Measurements from ENCODE around the gene NRARP.
A peak's percentile ranks its signal among the peaks of the same experiment; 100 is the strongest.

Gene NRARP

GRCh38 chr9:137310189-137311052 is 8.3 kb upstream of the NRARP start:
- no peak for DNase-seq (ENCODE audit: low read depth in 2 of 2)

- DNase-seq (ENCODE audit: low read depth in 2 of 2) = no peak
Observed at GRCh38 chr9:137309368-137310188, 7.5 kb upstream of the NRARP start.

DNA sequence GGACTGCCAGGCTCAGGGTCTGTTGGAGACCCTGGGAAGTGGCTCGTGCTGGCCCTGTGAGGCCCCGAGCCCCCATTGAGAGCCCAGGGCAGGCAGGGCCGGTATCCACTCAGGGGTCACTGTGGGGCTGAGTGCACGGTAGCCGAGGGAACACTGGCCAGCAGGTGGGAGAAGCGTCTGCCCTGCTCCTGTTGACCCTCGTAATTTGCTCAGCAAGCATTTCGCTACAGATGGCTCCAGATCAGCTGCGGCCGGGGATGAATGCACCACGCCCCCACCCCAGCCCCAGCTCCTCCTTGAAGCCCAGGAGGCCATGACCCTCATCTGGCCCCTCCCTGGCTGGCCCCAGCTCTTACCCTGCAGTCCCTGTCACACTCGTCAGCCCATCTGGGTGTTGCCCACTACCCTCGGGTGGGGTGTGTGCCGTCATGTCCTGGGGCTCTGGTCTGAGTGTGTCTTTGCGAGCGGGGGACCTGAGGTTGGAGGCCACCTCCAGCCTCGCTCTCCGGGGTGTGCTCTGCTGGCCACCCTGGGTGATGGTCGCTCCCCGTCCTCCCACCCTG is 6.1 kb upstream of the NRARP start:
- DNase-seq (ENCODE audit: low read depth in 2 of 2) = no peak

- DNase-seq (ENCODE audit: low read depth in 2 of 2) = no peak
Observed at GRCh38 chr9:137307255-137308056, 5.4 kb upstream of the NRARP start.

DNA sequence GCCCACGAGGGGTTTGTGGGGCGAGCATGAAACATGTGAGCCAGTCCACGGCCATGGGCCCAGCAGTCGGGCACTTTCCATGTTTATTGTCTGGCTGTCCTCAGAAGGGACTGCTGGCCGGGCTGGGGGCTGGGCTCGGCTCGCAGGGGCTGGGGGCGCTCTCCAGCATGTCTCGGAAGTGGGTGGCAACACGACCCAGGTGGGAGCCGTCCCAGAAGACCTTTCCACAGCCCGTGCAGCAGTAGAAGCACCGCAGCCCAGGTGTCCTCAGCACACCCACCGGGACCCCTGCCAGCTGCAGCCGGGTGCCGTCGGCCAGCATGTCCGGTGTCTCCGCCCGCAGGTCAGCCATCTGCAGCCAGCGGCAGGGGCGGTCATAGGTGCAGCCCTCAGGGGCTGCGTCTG is 4.8 kb upstream of the NRARP start:
- no peak for DNase-seq (ENCODE audit: low read depth in 2 of 2)

GRCh38 chr9:137306066-137306849 is 4.2 kb upstream of the NRARP start:
- no peak for DNase-seq (ENCODE audit: low read depth in 2 of 2)

DNA sequence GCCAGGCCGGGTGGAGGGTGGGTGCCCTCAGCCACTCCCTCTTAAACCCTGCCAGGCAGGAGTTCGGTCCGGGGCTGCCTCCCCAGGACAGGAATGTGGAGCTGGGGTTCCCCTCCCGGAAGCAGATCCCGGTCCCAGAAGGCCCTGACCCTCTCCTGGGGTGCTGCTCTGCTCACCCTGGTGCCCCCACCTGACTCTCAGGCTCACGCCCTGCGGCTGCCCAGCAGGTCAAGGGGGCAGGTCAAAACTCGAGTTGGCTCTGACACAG is 3.7 kb upstream of the NRARP start:
- DNase-seq (ENCODE audit: low read depth in 2 of 2) = no peak

- peak; percentile 65 to 67 for DNase-seq (ENCODE audit: low read depth in 2 of 2)
Observed at GRCh38 chr9:137305060-137305797, 3.2 kb upstream of the NRARP start.

DNA sequence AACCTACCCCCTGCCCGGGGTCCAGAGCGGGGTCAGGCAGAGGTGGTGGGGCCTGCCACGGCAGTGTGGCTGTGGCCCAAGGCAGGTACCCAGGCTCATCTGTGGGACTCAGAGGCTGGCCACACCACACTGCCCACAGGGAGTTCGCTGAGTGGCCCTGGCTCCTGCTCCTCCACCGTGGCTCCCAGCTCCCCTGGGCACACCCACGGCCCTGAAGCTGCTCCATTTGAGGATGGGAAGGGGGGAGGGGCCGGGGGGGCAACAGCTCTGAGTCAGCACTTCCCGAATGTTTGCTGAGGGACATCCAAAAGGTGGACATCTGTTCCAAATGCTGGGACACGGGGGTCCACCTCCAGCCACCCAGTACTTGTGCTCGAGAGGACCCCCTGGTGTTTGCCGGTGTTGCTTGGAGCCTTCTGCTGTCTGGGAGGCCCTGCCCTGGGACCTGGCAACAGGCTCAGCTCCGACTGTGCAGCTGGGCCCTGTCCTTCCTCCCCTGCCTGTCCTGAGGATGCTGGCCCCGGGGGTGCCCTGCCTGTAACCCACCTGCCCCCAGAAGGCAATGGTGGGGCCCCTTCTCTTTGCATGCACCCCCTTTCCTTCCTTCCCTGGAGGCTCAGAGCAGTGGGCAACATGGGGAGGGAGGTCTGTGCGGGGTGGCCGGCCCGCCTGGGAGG is 2.5 kb upstream of the NRARP start:
- no peak for DNase-seq (ENCODE audit: low read depth in 2 of 2)

DNA sequence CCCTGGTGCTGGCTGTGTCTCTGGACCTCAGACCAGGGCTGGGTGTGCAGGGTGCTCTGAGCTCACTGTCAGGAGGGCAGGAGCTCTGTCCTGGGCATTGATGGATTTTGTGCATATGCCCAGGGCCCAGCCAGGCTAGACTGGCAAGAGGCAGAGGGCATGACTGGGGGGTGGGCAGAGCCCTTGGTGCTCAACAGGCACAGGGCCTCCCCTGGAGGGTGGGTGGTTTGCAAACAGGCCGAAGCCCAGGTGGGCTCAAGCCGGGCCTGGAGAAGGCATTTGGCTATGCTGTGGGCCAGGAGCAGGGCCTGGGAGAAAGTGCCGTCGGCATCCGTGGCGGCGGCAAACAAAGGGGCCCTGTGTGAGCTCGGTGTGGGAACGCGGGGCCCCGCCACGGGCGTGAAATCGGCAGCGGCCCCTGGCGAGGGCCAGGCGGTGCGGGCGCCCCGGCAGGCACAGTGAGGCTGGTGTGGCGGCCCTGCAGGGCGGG is 1.9 kb upstream of the NRARP start:
- DNase-seq (ENCODE audit: low read depth in 2 of 2) = no peak

GRCh38 chr9:137303151-137303892 is 1.3 kb upstream of the NRARP start:
- no peak for DNase-seq (ENCODE audit: low read depth in 2 of 2)

DNA sequence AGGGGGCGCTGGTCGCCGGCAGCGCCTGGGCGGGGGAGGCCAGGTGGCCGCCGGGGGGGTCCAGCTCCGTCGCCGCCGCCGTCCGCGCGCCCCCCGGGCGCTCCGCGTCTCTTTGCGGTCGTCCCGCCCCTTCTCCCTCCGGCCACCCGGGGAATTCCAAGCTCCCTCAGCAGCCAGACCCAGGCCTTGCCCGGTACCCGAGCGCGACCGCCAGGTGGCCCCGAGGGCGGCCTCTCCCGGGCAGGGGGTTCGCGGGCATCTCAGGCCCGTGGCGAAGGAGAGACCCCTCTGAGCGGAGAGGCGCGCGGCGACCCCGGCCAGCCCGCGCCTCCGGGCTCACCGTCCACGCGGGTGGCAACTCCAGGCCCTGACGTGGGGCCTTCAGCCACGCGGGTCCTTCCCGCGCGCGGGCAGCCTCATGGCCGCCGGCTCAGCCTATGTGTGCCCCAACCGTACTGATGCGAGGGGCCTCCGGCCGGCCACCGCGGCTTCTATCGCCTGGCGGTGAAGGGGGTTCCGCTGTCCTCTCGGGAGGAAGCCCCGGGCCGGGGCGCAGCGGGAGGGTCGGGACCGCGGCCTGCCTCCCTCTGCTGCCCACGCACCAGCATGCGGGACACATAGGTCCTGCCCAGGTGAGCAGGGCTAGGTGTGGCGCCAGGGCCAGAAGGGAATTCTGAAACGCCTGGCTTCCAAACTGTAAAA is 529 bp upstream of the NRARP start:
- no peak for DNase-seq (ENCODE audit: low read depth in 2 of 2)

DNA sequence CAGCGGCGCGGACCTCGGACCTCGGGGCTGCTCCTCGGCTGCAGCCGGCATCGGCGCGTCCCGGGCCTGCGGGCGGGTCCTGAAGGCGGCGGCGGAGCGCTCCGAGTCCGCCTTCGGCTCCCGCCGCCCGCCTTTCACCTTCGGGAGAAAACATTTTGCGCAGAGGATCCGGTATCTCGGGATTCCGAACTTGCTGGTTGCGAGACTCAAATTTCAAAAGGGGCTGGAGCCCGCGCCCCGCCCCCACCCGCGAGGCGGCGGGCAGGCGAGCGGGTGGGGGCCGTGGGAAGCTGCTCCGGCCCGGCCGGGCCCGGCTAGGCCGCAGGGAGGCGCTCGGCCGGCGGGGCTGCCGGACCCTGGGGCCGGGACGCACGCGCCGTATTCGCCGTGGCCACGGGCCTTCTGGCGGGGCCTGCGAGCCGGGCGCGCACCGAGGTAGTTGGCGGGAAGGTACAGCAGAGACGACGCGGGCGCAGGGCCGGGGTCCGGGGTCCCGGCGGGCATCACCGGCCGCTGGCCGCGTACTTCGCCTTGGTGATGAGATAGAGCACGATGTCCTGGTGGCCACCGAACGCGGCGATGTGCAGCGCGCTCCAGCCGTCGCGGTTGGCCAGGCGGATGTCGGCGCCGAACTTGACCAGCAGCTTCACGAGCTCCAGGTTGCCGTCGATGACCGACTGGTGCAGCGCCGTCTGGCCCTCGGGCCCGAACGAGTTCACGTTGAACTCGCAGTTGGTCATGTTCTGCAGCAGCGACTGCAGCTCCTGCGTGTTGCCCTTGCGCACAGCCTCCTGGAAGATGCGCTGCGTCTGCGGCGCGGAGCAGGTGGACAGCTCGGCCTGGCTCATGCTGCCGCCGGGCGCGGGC is 757 bp downstream of the NRARP start:
- no peak for DNase-seq (ENCODE audit: low read depth in 2 of 2)

- DNase-seq (ENCODE audit: low read depth in 2 of 2) = no peak
Observed at GRCh38 chr9:137300567-137301080, 1.4 kb downstream of the NRARP start.

- no peak for DNase-seq (ENCODE audit: low read depth in 2 of 2)
Observed at GRCh38 chr9:137299938-137300337, 2.1 kb downstream of the NRARP start.

- DNase-seq (ENCODE audit: low read depth in 2 of 2) = no peak
Observed at GRCh38 chr9:137299203-137299565, 2.9 kb downstream of the NRARP start.

Measured in stimulated activated CD4-positive, alpha-beta T cell treated with anti-CD3 and anti-CD28 coated beads, Interleukin-4, amount 100 ng/mL, for 48 hours (primary cell).